ENCODE measurements around the gene AURKAIP1.

- no peak for TF ChIP-seq CTCF (IDR thresholded peaks at IDR 0.05)
- peak in 1 of 3 donors; percentile 40 for TF ChIP-seq POLR2AphosphoS5 (IDR thresholded peaks at IDR 0.05)
- TF ChIP-seq POLR2A (IDR thresholded peaks at IDR 0.05): no peak
- TF ChIP-seq EP300 (IDR thresholded peaks at IDR 0.05): no peak
These were observed 27.2 kb downstream of the AURKAIP1 start for GRCh38 chr1:1347663-1348419.

Data from stomach (tissue), 4 donors.